Adrenal gland (tissue), 5 donors: Measurements from ENCODE around the gene MRPL41.

ENCODE experiments used
- CTCF ChIP-seq, 6 experiments: fragments of 450-650 bp in 4 of 6; fragments of 200-600 bp in 2 of 6; sonication (generic) in 1 of 6; IDR thresholded peaks; 1 replicate in 5 of 6; 2 replicates in 1 of 6; pipeline versions ENCODE4 v1.5.1 to v1.8.0; 2016 to 2021; ENCODE audit warnings: antibody characterized with exemption in 6 of 6, mild to moderate bottlenecking in 2 of 6, moderate library complexity in 1 of 6
- POLR2A ChIP-seq, 2 donors: fragments of 450-650 bp; IDR thresholded peaks; one replicate each; pipeline ENCODE4 v1.6.1; 2017; ENCODE audit warnings: antibody characterized with exemption in 2 of 2, mild to moderate bottlenecking in 2 of 2, moderate library complexity in 1 of 2
- donor health status: DM: no; HTN: no; CAD: no.

GRCh38 chr9:137506702-137507171, 44.9 kb upstream of the MRPL41 start:
- TF ChIP-seq POLR2A (IDR thresholded peaks at IDR 0.05) (no peak), CTCF (IDR thresholded peaks at IDR 0.05) (no peak)
